GM20000 (cell line): ENCODE results near the gene IFNGR1.

Experiments used
- DNase-seq: peaks from one replicate; pipeline ENCODE4 v3.0.0; 2012; ENCODE audit warnings: low spot score
- TF ChIP-seq, protein P1 (sequence below): IDR thresholded peaks from 2 replicates; pipeline ENCODE4 v1.5.1; 2012; ENCODE audit warnings: mild to moderate bottlenecking, control low read depth; ENCODE audit errors: extremely low read depth, missing control alignments

Gene IFNGR1

DNA sequence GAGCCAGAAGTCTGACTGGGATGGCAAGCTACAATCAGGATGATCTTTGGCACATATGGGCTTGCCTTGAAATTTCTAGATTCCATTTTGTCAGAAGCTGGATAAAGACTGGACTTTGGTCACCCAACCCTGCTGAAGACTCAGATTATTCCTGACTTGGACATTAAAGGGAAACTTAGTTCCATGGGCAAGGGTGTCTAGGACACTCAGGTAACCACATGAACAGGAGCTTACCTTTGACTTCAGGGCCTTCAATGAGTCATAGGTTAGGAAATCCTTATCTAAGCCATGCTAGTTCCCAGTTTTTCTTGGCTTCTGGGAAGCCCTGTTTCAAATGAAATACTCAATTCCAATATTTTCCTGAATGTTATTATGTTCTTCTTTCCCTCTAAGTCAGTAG is 28.5 kb upstream of the IFNGR1 start:
- TF ChIP-seq, protein P1, sequence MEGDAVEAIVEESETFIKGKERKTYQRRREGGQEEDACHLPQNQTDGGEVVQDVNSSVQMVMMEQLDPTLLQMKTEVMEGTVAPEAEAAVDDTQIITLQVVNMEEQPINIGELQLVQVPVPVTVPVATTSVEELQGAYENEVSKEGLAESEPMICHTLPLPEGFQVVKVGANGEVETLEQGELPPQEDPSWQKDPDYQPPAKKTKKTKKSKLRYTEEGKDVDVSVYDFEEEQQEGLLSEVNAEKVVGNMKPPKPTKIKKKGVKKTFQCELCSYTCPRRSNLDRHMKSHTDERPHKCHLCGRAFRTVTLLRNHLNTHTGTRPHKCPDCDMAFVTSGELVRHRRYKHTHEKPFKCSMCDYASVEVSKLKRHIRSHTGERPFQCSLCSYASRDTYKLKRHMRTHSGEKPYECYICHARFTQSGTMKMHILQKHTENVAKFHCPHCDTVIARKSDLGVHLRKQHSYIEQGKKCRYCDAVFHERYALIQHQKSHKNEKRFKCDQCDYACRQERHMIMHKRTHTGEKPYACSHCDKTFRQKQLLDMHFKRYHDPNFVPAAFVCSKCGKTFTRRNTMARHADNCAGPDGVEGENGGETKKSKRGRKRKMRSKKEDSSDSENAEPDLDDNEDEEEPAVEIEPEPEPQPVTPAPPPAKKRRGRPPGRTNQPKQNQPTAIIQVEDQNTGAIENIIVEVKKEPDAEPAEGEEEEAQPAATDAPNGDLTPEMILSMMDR, result no peak
- no peak for DNase-seq

DNA sequence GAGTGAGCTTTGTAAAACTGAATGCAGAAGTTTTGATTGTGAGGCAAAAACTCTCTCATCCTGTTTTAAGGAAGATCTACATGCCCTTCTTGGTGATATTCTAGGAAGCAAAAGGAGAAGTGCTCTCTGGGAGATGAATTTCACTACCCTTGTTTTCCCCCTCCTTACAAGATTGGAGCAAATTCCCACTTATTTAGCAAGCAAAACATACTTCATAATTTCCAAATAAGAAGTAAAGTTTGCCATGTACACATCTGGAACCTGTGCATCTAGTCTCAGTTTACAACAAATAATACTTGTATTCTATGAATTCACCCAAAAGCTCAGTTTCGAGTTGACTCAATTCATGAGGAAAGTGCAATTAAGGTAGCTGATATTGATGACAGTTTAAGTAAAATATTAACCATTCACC is 27.6 kb upstream of the IFNGR1 start:
- TF ChIP-seq, protein P1, result no peak
- DNase-seq, result no peak

DNA sequence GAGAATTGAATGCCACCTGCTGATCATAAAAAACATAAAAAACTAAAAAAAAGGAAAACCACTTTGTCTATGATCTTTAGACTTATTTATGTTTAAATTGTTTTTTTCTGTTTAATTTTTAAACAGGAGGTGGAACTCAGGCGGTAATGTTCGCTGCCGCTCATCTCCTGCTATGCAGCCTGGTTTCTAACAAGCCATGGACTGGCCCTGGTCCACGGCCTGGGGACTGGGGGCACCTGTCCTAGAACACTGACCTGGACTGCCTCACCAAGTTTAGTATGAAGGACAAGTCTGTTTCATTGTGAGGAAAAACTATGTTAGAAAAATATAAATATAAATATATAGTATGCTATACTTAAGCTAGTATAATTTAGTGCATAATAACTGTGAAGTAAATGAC is 27.0 kb upstream of the IFNGR1 start:
- TF ChIP-seq, protein P1, result no peak
- no peak for DNase-seq

DNA sequence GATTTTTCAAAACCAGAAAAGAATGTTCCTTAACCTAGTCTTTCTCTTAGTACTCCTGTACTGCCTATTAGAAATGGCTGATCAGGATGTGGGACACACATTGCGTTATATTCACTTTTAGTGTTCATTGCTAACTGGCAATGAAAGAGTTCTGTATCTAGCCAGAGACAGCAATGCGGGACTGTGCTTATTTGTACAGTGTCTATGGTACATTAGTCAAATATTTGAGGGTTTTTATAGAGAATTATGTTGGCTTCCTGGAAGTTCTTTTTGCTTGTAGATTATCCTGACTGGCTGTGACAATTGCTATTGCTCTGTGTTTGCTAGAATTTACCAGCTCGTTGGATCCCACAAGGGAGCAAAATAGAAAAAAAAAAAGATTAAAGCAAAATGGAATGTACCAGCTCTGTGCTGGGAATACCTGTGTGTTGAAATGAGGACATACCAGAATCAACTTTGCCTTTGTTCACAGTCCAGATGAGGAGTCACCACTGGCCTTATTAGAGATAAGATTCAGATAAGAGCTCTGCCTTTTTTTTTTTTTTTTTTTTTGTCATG is 22.4 kb upstream of the IFNGR1 start:
- DNase-seq, result no peak
- TF ChIP-seq, protein P1, result no peak

DNA sequence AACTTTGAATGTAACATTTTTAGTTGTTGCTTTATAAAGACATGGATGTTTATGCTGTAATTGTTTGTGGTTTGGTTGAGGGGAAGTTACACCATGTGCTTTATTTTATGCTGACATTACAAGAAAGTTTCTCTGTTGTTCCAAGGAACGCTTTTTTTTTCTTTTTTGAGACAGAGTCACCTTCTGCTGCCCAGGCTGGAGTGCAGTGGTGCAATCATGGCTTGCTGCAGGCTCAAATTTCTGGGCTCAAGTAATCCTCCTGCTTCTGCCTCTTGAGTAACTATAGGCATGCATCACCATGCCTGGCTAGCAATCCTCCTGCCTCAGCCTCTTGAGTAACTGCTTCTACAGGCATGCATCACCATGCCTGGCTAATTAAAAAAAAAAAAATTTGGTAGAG is 21.0 kb upstream of the IFNGR1 start:
- DNase-seq, result no peak
- TF ChIP-seq, protein P1, result no peak

DNA sequence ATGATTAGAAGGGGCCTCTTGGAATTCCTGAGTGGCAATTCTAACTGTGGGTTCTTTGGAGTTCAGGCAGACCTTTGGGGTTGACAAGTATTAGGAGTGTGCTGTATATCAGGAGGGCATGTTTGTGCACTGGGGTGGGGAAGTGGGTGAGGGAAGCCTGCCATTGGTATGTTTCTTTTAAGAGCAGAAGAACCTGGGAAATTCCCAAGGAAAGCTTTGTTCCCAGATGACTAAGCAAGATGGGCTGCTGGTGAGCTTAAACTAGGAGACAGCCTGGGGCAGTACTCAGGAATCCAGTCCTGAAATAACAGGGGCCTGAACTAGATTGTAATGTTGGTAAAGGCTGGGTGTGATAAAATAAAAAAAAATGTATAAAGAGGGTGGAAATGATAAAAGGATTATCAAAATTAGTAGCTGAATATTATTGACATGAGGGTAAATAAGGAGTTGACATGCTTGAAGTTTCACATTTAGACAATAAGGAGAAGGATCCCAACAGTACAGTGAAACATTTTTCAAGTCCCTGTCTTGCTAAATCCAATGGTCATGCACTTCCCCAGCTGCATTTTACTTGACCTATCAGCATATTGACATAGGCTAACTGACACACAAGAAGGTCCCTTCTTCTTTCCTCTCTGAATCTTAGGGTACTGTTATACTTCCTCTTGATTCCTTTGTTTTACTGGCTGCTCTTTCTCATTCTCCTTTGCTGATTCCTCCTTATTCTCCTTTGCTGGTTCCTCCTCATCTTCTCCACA is 18.4 kb upstream of the IFNGR1 start:
- no peak for DNase-seq
- TF ChIP-seq, protein P1, result no peak

DNA sequence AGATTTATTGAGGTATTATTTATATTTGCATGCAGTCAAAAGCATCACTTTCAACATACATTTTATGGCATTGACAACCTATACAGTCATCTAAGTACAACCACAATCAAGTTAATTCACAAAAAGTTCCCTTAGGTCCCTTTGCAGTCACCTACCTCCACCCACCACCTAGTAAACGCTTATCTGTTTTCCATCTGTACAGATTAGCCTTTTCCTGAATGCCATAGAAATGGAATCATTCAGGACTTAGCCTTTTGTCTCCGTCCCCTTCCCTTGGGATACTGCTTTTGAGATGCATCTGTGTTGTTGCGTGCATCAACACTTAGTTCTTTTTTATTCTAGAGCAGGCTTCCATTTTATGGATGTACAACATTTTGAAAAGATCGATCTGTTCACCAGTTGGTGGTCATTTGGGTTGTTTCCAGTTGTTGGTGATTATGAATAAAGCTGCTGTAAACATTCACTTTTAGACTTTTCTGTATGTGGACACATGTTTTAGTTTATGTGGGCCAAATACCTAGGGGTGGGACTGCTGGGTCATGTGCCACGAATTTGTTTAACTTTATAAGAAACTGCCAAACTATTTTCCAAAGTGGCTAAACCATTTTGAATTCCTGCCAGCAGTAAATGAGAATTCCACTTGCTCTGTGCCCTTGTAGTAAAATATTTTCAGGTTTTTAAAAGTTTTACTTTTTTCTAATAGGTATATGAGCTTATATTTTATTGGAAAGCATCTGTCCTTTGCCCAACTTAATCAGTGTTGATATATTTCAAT is 17.6 kb upstream of the IFNGR1 start:
- TF ChIP-seq, protein P1, result no peak
- DNase-seq, result no peak
